GM21390 (cell line): ENCODE measurements around the gene PTGS2.
"Not testable (repeated sequence)": the region's sequence is repeated elsewhere in the genome, so short reads cannot be mapped to it uniquely, and the experiment has no call there.

Experiments
- ATAC-seq: cut with Tn5 transposase; IDR thresholded peaks from one replicate; pipeline ENCODE4 v1.9.1; 2021; ENCODE audit not compliant: unreplicated experiment

PTGS2 gene

GRCh38 chr1:186670297-186671135 is 9.7 kb downstream of the PTGS2 start:
- no peak for ATAC-seq

GRCh38 chr1:186669784-186670183 is 10.4 kb downstream of the PTGS2 start:
- not testable (repeated sequence) for ATAC-seq

GRCh38 chr1:186664217-186664616 is 16.0 kb downstream of the PTGS2 start:
- ATAC-seq: not testable (repeated sequence)

GRCh38 chr1:186662752-186663151 is 17.5 kb downstream of the PTGS2 start:
- no peak for ATAC-seq

GRCh38 chr1:186659890-186660341 is 20.3 kb downstream of the PTGS2 start:
- no peak for ATAC-seq

- no peak for ATAC-seq
Observed at GRCh38 chr1:186658999-186659398, 21.2 kb downstream of the PTGS2 start.

GRCh38 chr1:186657481-186657880 is 22.7 kb downstream of the PTGS2 start:
- ATAC-seq: no peak

GRCh38 chr1:186655876-186656275 is 24.3 kb downstream of the PTGS2 start:
- no peak for ATAC-seq

GRCh38 chr1:186654741-186655140 is 25.5 kb downstream of the PTGS2 start:
- no peak for ATAC-seq

- ATAC-seq: no peak
Observed at GRCh38 chr1:186653312-186653711, 26.9 kb downstream of the PTGS2 start.

GRCh38 chr1:186648613-186649012 is 31.6 kb downstream of the PTGS2 start:
- no peak for ATAC-seq

- not testable (repeated sequence) for ATAC-seq
Observed at GRCh38 chr1:186647985-186648384, 32.2 kb downstream of the PTGS2 start.

GRCh38 chr1:186643614-186644013 is 36.6 kb downstream of the PTGS2 start:
- no peak for ATAC-seq

- not testable (repeated sequence) for ATAC-seq
Observed at GRCh38 chr1:186637567-186637966, 42.7 kb downstream of the PTGS2 start.

GRCh38 chr1:186636786-186637185 is 43.4 kb downstream of the PTGS2 start:
- no peak for ATAC-seq

- no peak for ATAC-seq
Observed at GRCh38 chr1:186634511-186634910, 45.7 kb downstream of the PTGS2 start.

GRCh38 chr1:186633116-186633515 is 47.1 kb downstream of the PTGS2 start:
- ATAC-seq: no peak

GRCh38 chr1:186629341-186629740 is 50.9 kb downstream of the PTGS2 start:
- no peak for ATAC-seq

GRCh38 chr1:186628910-186629309 is 51.3 kb downstream of the PTGS2 start:
- ATAC-seq: peak; percentile 42

GRCh38 chr1:186627019-186627418 is 53.2 kb downstream of the PTGS2 start:
- ATAC-seq: no peak

GRCh38 chr1:186626356-186626932 is 53.8 kb downstream of the PTGS2 start:
- ATAC-seq: peak; percentile 48

GRCh38 chr1:186623551-186623950 is 56.7 kb downstream of the PTGS2 start:
- ATAC-seq: no peak
